OCI-LY7 (cell line): Measurements from ENCODE around the gene DHRS7B. TPM values are rescaled to one million over a fixed set of nuclear protein-coding genes. Genes with fewer than 3 reads are reported as not detected.

Source experiments
- BruUV-seq: library from RNA; stranded (reverse); fragments of 400-500 nt; replicated peaks from 2 replicates; lab custom pipeline; 2021; lab: Mats Ljungman, UMichigan
- CTCF ChIA-PET: fragments of 300-600 bp; sonication (Branson Sonifier 250); formaldehyde crosslinking; loops from one replicate; lab custom pipeline; 2022; ENCODE audit warnings: antibody characterized with exemption; ENCODE audit not compliant: unreplicated experiment; lab: Charles Lee
- POLR2A ChIA-PET: fragments of 300-600 bp; sonication (Branson Sonifier 250); formaldehyde crosslinking; loops from one replicate; lab custom pipeline; 2022; ENCODE audit warnings: antibody characterized with exemption; lab: Charles Lee
- DNase-seq: peaks from one replicate; pipeline ENCODE4 v3.0.0-alpha.2; 2015; ENCODE audit warnings: low spot score
- H2AFZ ChIP-seq: fragments of 200-600 bp; sonication (generic), shearing (Covaris generic); 2 replicates; pipeline ENCODE4 v1.6.1; 2014; ENCODE audit warnings: mild to moderate bottlenecking, antibody characterized with exemption, low read length, moderate library complexity
- H3K27ac ChIP-seq: fragments of 200-600 bp; sonication (generic); 2 replicates; pipeline ENCODE4 v1.5.1; 2014; ENCODE audit warnings: mixed run types, low read depth, mild to moderate bottlenecking, moderate library complexity, low read length, inconsistent platforms; ENCODE audit not compliant: poor library complexity, severe bottlenecking
- H3K36me3 ChIP-seq: fragments of 200-600 bp; sonication (generic); 2 replicates; pipeline ENCODE4 v1.6.1; 2014; ENCODE audit warnings: mild to moderate bottlenecking, antibody characterized with exemption, low read length, moderate library complexity, mixed read lengths; ENCODE audit not compliant: insufficient read depth
- H3K4me1 ChIP-seq: fragments of 200-600 bp; sonication (generic); 2 replicates; pipeline ENCODE4 v1.5.1; 2014; ENCODE audit warnings: mild to moderate bottlenecking, low read length; ENCODE audit not compliant: insufficient read depth, poor library complexity, severe bottlenecking
- H3K4me2 ChIP-seq: fragments of 200-600 bp; sonication (generic); 2 replicates; pipeline ENCODE4 v1.6.1; 2014; ENCODE audit warnings: mild to moderate bottlenecking, low read length
- H3K4me3 ChIP-seq: fragments of 200-600 bp; sonication (generic); 2 replicates; pipeline ENCODE4 v1.5.1; 2014; ENCODE audit warnings: mild to moderate bottlenecking, low read depth, low read length; ENCODE audit not compliant: poor library complexity, severe bottlenecking
- H3K79me2 ChIP-seq: fragments of 200-600 bp; sonication (generic); 2 replicates; pipeline ENCODE4 v1.6.1; 2016; ENCODE audit warnings: low read depth, mild to moderate bottlenecking, low read length, moderate library complexity, mixed read lengths; ENCODE audit not compliant: insufficient read depth
- H3K9me2 ChIP-seq: fragments of 200-600 bp; sonication (generic); 2 replicates; pipeline ENCODE4 v1.6.1; 2016; ENCODE audit warnings: mild to moderate bottlenecking, low read length, mixed read lengths; ENCODE audit not compliant: insufficient read depth
- H3K9me3 ChIP-seq: fragments of 200-600 bp; sonication (generic); 2 replicates; pipeline ENCODE4 v1.6.1; 2014; ENCODE audit warnings: mild to moderate bottlenecking, mixed run types, low read length, mixed read lengths
- H4K20me1 ChIP-seq: fragments of 200-600 bp; sonication (generic); 2 replicates; pipeline ENCODE4 v1.6.1; 2014; ENCODE audit warnings: mild to moderate bottlenecking, antibody characterized with exemption, low read length, moderate library complexity, mixed read lengths; ENCODE audit not compliant: insufficient read depth
- CTCF ChIP-seq: fragments of 200-600 bp; sonication (generic); conservative IDR thresholded peaks from 2 replicates; pipeline ENCODE4 v1.5.1; 2014; ENCODE audit warnings: mild to moderate bottlenecking, antibody characterized with exemption, low read length, moderate library complexity, mixed read lengths
- EZH2phosphoT487 ChIP-seq: fragments of 200-600 bp; sonication (generic); IDR thresholded peaks from 2 replicates; pipeline ENCODE4 v1.6.1; 2018; ENCODE audit warnings: low read depth, borderline replicate concordance, mild to moderate bottlenecking, mixed run types, antibody characterized with exemption, low read length, moderate library complexity, mixed read lengths
- intact Hi-C: fragments of 100-400 bp; cut with micrococcal nuclease; formaldehyde crosslinking; loops from one replicate; pipeline ENCODE4 v1.10.0; 2022; ENCODE audit not compliant: unreplicated experiment
- total RNA-seq, 2 experiments: library from RNA; depleted of rRNA in 1 of 2; stranded (reverse); fragments of >200 nt in 1 of 2; shearing (Covaris generic) in 1 of 2; gene quantifications; 2 replicates each; pipeline ENCODE4 v1.2.3, GENCODE V29; 2014 to 2022

DHRS7B gene
- total RNA-seq, 2 experiments from 2014 or later, result 16.0 to 16.5 TPM

GRCh38 chr17:21163101-21163500, 36.3 kb downstream of the DHRS7B start:
- Histone ChIP-seq H4K20me1 (no peaks in the 10 kb centered on the region), H2AFZ (no peak overlapping the region), H3K36me3 (no peaks in the 10 kb centered on the region), H3K4me3 (no peak overlapping the region), H3K4me1 (no peaks in the 10 kb centered on the region), H3K4me2 (no peak overlapping the region), H3K27ac (no peak overlapping the region), H3K9me3 (no peaks in the 10 kb centered on the region), H3K79me2 (no peaks in the 10 kb centered on the region), H3K9me2 (no peaks in the 10 kb centered on the region)
- intact Hi-C loops, result no loop called here
- ChIA-PET CTCF (no interaction called here), POLR2A (interaction anchor here (0.7 kb wide), 1 partner anchor 156 kb away, joined by 3 read pairs; no protein-coding TSS in a partner anchor)
- no TSS peak for BruUV-seq
- no peak for DNase-seq
- TF ChIP-seq CTCF (no peak), EZH2phosphoT487 (no peak)

- Histone ChIP-seq H4K20me1 (no peaks in the 10 kb centered on the region), H3K4me2 (no peak overlapping the region), H3K27ac (no peak overlapping the region), H3K4me1 (no peaks in the 10 kb centered on the region), H3K36me3 (no peaks in the 10 kb centered on the region), H3K79me2 (no peaks in the 10 kb centered on the region), H2AFZ (no peak overlapping the region), H3K9me3 (no peaks in the 10 kb centered on the region), H3K9me2 (no peaks in the 10 kb centered on the region), H3K4me3 (no peak overlapping the region)
- ChIA-PET CTCF (no interaction called here), POLR2A (interaction anchor here (0.7 kb wide), 1 partner anchor 17 kb away, joined by 5 read pairs; no protein-coding TSS in a partner anchor)
- TF ChIP-seq CTCF, result peak; percentile 56
- TF ChIP-seq EZH2phosphoT487, result no peak
- DNase-seq, result peak; percentile 22
- BruUV-seq, result no TSS peak
- intact Hi-C loops, result no loop called here
These were observed 37.5 kb downstream of the DHRS7B start for GRCh38 chr17:21164216-21164615.

GRCh38 chr17:21164620-21165019, 37.9 kb downstream of the DHRS7B start:
- no peak overlapping the region for H3K27ac ChIP-seq
- TF ChIP-seq CTCF, result no peak
- no peak for TF ChIP-seq EZH2phosphoT487
- no peaks in the 10 kb centered on the region for H4K20me1 ChIP-seq
- intact Hi-C loops, result no loop called here
- no peaks in the 10 kb centered on the region for H3K9me3 ChIP-seq
- H3K4me3 ChIP-seq, result no peak overlapping the region
- BruUV-seq, result no TSS peak
- CTCF ChIA-PET, result no interaction called here
- H3K4me1 ChIP-seq, result no peaks in the 10 kb centered on the region
- H3K9me2 ChIP-seq, result no peaks in the 10 kb centered on the region
- no peaks in the 10 kb centered on the region for H3K79me2 ChIP-seq
- H3K36me3 ChIP-seq, result no peaks in the 10 kb centered on the region
- H2AFZ ChIP-seq, result no peak overlapping the region
- DNase-seq, result no peak
- no peak overlapping the region for H3K4me2 ChIP-seq
- POLR2A ChIA-PET, result no interaction called here
